ENCODE data around the gene CDK5RAP2.
"Not testable (repeated sequence)": the region's sequence is repeated elsewhere in the genome, so short reads cannot be mapped to it uniquely, and the experiment has no call there.

The CDK5RAP2 gene

GRCh38 chr9:120541921-120542320, 38.0 kb downstream of the CDK5RAP2 start:
- no peak for DNase-seq

- DNase-seq = no peak
Measured at GRCh38 chr9:120539951-120540350, 40.0 kb downstream of the CDK5RAP2 start.

- no peak for DNase-seq
Measured at GRCh38 chr9:120538339-120538738, 41.6 kb downstream of the CDK5RAP2 start.

DNA sequence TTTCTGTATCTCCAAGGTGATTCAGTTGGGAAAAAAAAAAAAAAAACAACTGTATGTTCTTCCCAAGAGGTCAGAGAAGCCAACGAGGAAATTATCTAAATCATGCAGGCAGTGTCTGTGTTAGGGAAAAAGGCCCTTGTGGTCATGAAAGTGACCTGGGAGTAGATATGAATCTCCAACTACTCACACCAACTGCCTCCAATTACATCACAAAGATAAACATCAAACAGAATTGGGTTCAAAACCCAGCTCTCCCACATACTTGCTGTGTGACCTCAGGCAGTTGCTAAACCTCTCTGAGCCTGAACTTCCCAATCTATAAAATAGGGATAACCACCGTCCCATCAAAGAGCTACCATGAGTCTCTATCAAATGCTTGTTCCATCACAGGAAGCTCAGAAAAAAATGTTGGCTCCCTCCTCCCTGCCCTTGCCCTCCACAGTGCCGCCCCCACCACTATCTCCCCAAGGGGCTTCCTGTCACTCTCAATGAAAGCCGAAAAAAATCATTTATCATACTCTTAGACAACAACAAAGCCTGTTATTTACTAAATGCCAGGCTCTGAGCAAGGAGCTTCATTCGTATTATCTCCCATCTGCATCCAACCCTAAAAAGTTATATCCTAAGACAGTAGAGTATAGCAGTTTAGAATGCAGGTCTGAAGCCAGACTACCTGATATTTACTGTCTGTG, 42.9 kb downstream of the CDK5RAP2 start:
- DNase-seq = no peak

GRCh38 chr9:120536094-120536493, 43.9 kb downstream of the CDK5RAP2 start:
- no peak for DNase-seq

- DNase-seq = no peak
Measured at GRCh38 chr9:120534266-120534665, 45.7 kb downstream of the CDK5RAP2 start.

DNA sequence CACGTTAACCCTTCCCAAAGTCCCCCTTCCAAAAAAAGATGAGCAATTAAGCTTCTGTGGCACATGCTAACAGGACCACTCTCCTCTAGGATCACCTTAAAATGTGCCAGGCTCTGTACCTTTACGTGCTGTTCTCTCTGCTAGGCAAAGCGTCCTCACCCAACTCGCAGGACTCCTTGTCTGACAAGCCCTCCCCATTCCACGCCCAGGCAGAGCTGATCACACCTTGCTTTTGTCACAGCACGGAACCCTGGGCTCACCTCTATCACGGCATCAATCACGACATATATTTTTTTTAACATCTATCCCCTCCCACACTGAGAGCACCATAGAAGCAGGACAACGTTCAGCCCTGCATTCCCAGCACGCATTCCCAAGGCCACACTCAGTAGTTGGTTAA, 47.1 kb downstream of the CDK5RAP2 start:
- DNase-seq = no peak

DNA sequence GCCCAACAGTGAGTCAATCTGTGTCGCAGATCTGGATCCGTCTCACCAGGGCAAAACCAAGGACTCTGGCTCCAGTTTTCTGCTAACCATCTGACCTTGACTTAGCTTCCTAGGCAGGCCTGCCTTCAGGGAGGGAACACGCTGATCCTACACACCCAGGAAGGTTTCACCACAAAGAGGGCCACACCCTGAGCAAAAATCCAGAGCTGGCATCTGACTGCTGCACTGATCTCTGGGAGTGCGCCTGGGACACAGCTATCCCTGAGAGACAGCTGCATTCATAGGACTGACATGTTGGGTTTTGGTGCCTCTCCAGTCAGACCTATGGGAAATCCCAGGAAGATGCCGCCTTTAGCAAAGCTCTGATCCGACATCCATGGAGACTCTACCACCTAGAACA, 47.5 kb downstream of the CDK5RAP2 start:
- no peak for DNase-seq

GRCh38 chr9:120531683-120532300, 48.2 kb downstream of the CDK5RAP2 start:
- peak; percentile 51 for DNase-seq

- not testable (repeated sequence) for DNase-seq
Measured at GRCh38 chr9:120530220-120530832, 49.6 kb downstream of the CDK5RAP2 start.

- no peak for DNase-seq
Measured at GRCh38 chr9:120528829-120529228, 51.1 kb downstream of the CDK5RAP2 start.

DNA sequence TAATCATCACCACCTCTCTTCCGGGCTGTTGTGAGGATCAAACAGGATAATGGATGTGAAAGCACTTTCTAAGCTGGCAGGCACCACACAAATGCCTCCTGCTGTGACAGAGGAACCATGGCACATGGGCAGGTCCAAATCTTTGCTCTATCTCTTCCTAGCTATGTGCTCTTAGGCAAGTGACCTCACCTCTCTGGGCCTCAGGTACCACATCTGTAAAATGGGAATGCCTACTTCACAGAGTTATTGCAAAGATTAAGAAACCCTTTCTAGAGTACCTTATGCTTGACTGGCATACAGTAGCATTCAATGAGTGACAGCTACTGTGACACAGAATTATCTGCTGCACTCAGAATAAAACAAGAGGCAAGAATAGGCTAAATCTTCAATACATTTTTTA, 51.6 kb downstream of the CDK5RAP2 start:
- DNase-seq = no peak

DNA sequence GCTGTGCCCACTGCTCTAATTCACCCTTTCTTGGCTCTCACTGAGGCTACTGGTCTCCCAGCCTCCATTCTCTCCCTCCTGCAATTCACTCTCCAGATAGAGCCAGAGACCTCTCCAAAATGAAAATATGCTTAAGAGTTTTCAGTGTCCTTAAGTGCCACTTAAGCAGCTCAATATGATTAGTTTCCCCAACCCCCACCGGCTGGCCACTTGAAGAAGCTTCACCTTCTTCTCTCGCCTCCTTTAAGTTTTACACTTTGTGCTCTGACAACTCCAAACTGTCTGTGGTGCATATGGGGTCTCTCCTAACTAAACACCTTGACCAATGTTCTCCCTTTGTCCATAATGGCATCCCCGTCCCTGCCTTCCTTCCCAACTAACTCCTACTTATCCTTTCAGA, 53.4 kb downstream of the CDK5RAP2 start:
- no peak for DNase-seq

- no peak for DNase-seq
Measured at GRCh38 chr9:120524863-120525262, 55.1 kb downstream of the CDK5RAP2 start.

DNA sequence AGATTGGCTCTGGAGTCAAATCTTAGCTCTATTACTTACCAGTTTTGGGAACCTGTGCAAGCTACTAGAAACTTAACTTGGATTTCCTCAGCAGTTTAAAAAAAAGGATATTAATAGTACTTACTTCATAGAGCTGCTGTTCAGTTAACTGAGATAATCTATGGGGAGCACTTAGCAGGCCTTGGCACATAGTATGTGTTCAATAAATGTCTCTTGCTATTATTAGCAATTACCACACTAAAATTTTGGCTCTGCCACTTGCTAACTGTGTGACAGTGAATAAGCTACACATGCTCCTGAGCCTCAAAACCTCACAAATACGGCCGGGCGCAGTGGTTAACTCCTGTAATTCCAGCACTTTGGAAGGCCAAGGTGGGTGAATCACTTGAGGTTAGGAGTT, 55.9 kb downstream of the CDK5RAP2 start:
- DNase-seq = no peak

DNA sequence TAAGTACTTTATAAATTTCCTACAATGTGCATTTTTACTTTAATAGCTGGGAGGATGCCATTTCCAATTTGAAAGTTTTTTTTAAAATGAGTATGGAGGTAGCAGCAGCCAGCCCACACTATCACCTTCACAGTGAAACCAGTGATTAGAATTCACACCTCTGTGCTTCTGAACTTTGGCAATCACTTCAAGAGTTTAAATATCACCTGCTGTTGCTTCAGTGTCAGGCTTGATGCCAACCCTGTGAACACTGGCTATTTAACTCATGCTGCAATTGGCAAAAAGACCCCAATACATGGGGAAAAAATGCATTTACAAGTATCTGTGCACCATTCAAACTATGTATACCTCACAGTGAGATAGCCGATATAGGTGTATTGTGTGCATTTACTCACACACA, 57.4 kb downstream of the CDK5RAP2 start:
- no peak for DNase-seq

- DNase-seq = no peak
Measured at GRCh38 chr9:120522032-120522431, 57.9 kb downstream of the CDK5RAP2 start.

DNA sequence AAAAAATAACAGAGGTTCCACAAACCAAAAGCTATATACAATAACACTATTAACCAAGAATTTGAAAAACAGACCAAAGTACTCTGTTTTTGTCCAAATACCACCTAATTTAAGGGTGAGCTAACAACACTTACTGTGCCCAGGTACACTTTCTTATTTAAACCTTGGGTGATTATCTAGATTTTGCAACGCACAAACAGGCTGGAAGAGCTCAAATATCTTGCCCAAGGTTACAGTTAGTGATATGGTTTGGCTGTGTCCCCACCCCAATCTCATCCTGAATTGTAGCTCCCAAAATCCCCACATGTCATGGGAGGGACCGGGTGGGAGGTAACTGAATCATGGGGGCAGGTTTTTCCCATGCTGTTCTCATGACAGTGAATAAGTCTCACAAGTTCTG, 58.9 kb downstream of the CDK5RAP2 start:
- no peak for DNase-seq

DNA sequence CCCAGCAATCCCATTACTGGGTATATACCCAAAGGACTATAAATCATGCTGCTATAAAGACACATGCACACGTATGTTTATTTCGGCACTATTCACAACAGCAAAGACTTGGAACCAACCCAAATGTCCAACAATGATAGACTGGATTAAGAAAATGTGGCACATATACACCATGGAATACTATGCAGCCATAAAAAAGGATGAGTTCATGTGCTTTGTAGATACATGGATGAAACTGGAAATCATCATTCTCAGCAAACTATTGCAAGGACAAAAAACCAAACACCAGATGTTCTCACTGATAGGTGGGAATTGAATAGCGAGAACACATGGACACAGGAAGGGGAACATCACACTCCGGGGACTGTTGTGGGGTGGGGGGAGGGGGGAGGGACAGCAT, 64.0 kb downstream of the CDK5RAP2 start:
- not testable (repeated sequence) for DNase-seq

GRCh38 chr9:120515481-120515880, 64.5 kb downstream of the CDK5RAP2 start:
- not testable (repeated sequence) for DNase-seq

- DNase-seq = no peak
Measured at GRCh38 chr9:120514405-120514804, 65.6 kb downstream of the CDK5RAP2 start.

- no peak for DNase-seq
Measured at GRCh38 chr9:120513825-120514396, 66.1 kb downstream of the CDK5RAP2 start.

DNA sequence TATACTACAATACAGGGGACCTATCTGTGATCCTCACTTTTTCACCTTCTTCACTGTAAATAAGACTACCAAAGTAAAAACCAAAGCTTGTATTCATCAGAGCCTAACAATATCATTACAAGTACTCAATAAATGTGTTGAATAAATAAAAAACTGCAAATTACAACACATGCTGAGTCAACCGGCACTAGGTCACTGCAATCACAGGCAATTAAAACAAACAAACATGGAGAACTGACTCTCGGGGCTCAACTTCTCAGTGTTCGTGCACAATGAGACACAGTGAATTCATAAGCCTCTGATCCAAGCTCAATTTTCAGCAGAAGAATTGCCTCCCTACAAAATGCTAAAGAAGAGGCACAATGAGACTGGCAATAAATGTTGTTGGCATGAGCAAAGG, 69.2 kb downstream of the CDK5RAP2 start:
- no peak for DNase-seq

- no peak for DNase-seq
Measured at GRCh38 chr9:120507936-120508510, 71.9 kb downstream of the CDK5RAP2 start.

Data from RPMI8226 (cell line).